Choroid plexus epithelial cell (primary cell): ENCODE data around the gene UNC50.

Source experiments
- DNase-seq: peaks from one replicate; pipeline ENCODE4 v3.0.0-alpha.2; 2010; ENCODE audit warnings: low read depth
- H3K4me3 ChIP-seq: 2 replicates; pipeline ENCODE4 v1.5.1; 2011; ENCODE audit warnings: low read depth, mild to moderate bottlenecking, control low read depth, low read length, moderate library complexity
- TF ChIP-seq, protein P1 (sequence below): conservative IDR thresholded peaks from 2 replicates; pipeline ENCODE4 v1.5.1; 2011; ENCODE audit warnings: low read depth, mild to moderate bottlenecking, control low read depth, inconsistent platforms, low read length, moderate library complexity

The UNC50 gene, protein sequence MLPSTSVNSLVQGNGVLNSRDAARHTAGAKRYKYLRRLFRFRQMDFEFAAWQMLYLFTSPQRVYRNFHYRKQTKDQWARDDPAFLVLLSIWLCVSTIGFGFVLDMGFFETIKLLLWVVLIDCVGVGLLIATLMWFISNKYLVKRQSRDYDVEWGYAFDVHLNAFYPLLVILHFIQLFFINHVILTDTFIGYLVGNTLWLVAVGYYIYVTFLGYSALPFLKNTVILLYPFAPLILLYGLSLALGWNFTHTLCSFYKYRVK

DNA sequence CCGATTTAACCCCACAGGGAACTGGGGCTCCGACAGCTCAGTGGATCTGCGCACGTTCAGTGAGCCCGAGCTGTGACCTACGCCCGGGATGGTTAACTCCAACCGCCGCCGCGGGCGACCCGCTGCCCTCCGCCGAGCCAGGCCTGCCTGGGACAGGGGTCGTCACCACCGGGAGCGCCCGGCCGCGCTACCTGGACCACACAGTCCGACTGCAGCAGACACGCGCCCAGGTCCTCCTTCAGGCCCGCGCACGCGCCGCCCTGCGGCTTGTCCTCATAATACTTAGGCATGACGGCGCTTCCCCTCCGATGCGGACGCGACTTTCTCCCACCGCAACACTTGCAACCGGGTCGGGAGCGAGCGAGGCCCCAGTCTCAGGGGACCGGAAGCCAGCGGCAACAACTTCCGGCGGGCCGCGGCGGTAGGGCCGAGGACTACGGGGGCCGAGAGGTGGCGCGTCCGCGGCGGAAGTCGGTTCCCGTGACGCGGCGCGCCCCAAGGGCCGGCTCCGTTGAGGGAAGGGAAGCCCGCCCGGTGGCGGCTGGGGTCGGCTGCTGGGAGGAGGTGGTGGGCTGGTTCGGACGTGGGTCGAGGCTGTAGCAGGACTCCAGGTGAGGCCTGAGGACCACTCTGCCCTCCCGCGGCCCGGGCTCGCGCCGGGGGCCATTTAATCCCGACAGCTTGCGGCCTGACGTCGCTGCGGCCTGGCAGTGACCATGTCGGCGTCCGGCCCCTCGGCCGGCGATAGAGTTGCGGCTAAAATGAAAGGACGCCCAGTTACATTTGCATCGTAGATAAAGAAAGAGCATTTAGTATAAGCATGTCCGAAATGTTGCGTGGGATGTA, at the start of gene UNC50, which contains the start of gene COA5:
Gene UNC50 (plus strand): TSS at position 474 of the 846 bp plus-strand sequence. CDS start 1,171 bp downstream, outside the sequence.
Gene COA5 (minus strand): TSS at position 397 of the 846 bp plus-strand sequence. CDS start 107 bp downstream, at position 290.
- DNase-seq, result peak; percentile 92

DNA sequence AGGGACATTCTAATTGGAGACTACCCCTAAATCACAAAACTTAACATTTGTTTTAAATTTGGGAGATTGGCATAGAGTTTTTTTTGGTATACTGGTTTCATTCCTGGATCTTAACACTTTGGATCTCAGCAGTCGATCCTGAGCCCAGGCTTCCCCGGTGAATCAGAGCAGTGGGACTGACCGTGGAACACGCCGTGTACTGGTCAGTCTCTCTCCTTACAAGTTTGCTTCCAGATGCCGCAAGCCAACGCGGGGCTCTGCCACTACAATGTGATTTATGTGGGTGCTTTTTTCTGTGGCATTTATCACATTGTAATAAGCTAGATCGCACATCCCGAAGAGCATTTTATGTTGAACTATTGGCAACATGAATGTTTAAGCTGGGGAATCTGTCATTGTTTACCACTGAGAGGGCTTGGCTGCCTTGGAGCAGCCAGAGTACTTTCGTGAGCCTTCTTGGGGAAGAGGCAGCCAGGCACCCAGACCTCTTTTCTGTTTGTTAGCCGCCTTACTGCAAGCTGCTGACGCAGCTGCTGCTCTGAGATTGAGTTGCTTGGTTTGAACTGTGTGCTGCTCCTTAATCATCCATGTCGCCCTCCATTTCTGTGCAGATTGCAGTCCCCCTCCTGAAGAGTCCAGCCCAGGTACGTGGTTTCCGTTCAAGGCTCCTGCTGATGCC, 49.4 kb upstream of the UNC50 start:
- no peak overlapping the region for H3K4me3 ChIP-seq
- TF ChIP-seq, protein P1, sequence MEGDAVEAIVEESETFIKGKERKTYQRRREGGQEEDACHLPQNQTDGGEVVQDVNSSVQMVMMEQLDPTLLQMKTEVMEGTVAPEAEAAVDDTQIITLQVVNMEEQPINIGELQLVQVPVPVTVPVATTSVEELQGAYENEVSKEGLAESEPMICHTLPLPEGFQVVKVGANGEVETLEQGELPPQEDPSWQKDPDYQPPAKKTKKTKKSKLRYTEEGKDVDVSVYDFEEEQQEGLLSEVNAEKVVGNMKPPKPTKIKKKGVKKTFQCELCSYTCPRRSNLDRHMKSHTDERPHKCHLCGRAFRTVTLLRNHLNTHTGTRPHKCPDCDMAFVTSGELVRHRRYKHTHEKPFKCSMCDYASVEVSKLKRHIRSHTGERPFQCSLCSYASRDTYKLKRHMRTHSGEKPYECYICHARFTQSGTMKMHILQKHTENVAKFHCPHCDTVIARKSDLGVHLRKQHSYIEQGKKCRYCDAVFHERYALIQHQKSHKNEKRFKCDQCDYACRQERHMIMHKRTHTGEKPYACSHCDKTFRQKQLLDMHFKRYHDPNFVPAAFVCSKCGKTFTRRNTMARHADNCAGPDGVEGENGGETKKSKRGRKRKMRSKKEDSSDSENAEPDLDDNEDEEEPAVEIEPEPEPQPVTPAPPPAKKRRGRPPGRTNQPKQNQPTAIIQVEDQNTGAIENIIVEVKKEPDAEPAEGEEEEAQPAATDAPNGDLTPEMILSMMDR, result no peak
- DNase-seq, result no peak

More for the DNA sequence above, at the start of gene UNC50, which contains the start of gene COA5:
- TF ChIP-seq, protein P1, result no peak
- peak within 1 kb of the TSS; percentile 94 for H3K4me3 ChIP-seq

DNA sequence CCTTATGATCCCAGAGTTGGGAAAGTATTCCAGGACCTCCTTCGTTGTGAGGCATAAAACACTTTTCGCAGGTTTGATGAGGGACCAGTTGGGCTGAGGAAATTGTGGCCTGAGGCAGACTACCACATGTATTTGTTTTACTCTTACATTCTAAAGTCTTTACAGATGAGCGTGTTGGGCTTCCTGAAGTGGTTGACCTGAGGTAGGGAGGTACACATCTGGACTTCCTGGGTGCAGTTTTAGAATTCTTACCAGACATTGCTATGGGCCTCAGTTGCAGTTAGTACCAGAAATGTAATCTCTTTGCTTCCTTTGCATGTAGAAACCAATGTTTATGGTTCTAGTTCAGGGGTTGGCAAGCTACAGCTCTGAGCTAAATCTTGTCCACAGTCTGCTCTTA, 48.8 kb upstream of the UNC50 start:
- TF ChIP-seq, protein P1, result no peak
- no peak overlapping the region for H3K4me3 ChIP-seq
- peak; percentile 38 for DNase-seq

DNA sequence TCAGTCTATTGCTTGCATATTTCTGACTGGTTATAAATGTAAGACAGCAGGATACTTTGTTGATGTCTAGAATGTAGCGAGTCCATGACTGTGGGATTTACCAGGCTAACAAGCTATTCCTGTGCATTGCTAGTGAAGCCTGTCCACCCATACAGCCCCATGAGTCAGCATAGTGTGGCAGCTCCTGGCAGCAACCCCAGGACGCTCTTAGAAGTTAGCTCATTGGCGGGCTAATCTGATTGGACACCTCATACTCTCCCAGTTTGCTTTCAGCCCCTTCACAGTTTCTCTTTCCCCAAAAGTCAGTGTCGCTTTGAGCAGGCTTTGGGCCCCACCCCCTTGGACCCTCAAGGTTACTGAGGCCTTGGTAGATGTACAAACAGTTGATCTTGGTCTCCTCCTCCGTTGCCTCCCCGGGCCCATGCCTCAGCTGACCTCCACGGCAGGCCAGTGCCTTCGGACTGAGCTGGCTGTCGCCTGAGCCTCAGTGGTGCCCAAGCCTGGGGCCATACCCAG, 48.1 kb upstream of the UNC50 start:
- H3K4me3 ChIP-seq, result no peak overlapping the region
- DNase-seq, result peak; percentile 94
- TF ChIP-seq, protein P1, result no peak

DNA sequence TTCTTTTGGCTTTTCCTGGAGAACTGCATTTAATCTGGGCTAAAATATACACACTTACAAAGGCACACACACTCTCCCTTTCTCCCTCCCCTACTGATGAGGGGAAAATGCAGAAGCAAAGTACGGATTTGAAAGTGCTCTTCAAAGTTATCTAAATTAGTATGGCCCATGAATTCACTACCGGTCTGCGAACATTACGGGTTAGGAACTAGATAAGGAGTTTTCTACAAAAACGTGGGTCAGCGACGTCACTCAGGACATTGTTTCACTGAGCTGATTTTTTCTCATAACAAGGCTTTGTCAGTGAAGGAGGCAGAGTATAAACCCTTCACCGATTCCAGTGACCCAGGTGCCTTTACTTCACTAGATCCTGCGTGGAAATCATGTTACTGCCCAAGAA, 47.4 kb upstream of the UNC50 start:
- TF ChIP-seq, protein P1, result no peak
- DNase-seq, result no peak
- H3K4me3 ChIP-seq, result no peak overlapping the region

DNA sequence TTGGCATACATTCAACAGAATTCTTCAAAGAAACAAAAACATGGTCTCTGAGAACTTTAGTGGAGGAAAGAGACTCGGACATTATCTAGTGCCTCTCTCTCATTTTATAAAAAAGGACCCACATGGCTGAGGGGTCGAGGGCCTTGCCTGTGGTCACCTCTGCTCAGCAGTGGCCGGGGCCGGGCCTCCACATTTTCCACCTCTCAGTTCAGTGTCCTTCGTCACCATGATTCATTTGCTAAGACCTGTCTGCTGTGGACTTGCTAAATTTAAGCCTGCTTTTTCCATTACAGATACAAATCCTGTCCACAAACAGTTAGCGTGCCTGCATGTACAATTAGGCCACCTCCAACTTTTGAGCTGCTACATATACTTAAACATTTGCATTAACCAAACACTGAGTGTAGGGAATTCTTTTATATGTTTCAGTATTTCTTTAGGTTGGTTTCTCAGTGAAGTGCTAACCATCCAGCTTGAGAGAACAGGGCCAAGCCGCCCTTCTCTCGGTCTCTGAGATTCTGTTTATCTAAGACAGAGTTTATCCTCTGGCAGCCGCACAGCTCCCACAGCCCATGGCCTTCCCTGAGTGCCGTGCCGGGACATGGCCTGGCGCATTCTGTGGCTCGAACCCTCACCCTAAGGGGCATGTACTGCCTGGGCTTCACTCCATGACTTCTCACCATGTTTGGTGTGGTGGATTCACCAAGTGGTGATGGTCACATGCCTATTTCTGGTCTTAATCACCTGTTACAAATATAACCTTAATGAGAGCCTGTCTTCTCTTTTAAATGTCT, 46.3 kb upstream of the UNC50 start:
- no peak overlapping the region for H3K4me3 ChIP-seq
- TF ChIP-seq, protein P1, result no peak
- DNase-seq, result peak; percentile 32
